HG02938 (cell line): ENCODE data around the gene HMSD.

Source experiments
- ATAC-seq: cut with Tn5 transposase; IDR thresholded peaks from one replicate; pipeline ENCODE4 v1.9.1; 2021; ENCODE audit warnings: mild to moderate bottlenecking, moderate library complexity; ENCODE audit not compliant: unreplicated experiment

The HMSD gene

DNA sequence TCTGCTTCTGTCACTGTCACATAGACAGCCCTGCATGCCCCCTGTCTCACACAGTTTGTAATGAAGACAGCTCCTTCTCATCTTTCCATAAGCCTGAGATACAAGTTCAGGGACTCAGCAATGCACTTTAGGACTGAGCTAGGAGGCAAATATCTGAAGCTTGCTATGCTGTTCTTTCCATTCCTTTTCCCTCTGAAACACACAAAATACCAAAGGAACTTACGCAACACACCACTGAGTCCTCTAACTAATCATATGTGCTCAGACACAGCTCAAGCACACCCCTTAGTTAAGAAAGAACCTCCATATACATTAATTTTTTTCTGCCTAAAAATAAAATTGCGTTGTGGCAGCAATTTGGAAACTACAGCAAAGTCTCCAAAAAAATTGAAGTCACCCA is 38.6 kb downstream of the HMSD start:
- no peak for ATAC-seq

DNA sequence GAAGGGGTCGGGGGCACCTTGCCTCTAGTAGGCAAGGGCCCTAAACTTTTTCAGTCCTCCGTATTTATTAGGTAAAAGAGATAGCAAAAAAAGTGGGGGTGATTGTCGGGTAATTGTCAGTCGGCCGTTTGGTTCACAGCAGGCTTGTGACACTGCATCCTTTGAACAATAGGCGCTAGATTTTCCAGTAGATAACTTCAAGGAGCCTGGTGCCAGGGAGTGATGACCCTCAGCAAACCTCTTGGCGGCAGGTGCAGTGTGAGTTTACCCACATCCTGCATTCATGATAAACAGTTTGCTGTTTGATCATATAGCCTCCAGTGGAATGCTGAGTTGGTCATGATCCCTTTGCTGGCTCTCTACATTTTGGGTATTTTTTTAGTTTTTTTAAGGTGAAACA is 43.6 kb downstream of the HMSD start:
- ATAC-seq: no peak

DNA sequence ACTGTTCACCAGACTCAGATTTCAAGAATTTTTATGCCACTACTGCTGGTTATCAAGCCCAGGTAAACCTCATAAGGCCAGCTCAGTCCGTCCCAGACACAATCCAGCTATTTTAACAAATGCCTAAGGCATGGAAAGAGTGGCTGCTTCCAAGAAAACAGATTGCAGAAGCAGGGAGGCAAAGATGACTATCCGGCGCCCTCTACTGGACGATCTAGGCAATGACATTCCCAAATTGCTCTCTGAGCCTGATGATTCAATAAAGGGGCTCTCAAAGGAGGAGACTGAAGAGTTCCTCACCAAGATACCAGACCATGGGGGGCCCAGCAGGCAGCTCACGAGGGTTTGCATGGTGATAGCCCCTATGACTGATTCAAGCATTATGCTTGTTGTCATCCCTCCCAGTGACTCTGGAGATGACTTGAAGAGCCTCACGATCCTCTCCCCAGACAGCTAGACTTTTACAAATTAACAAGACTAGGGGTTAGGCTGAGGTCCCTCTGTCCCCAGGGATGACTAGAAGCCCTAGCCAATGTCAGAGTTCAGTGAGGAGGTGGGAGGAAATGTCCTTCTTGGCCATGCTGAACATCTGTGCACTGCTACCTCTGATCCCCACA is 45.8 kb downstream of the HMSD start:
- ATAC-seq: peak; percentile 62

DNA sequence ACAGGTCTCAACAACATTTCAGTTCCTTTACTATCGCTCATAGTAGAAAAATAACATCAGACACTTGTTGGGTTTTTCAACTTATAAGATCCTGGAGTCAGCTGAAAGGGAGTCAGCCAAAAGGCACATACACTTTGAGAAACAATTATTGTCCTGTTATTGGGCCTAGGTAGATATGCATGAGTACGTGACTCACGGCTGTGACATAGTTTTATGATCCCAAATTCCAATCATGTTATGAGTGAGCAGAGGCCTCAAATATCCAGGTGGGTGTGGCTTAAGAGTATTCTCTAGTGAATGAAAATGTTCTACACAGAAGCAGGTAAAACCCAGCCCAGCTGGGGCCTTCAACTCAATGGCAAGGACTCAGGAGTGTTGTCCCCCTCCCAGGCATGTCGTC is 47.9 kb downstream of the HMSD start:
- no peak for ATAC-seq

DNA sequence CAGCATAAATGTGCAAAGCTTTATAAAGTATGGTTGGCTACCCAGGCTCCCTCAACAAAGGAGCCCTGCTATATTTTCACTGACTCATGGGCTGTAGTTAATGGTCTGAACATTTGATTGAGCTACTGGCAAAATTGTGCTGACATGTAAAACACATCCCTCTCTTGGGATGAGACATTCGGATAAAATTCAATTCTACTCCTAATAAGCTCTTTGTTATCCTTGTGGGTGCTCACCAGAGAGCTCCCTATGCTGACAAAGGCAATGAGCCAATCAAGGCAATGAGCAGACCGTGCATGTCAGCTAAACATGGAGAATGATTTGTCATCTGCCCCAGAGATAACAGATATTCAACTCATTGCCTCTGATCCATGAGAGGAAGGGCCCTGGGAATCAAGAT is 48.5 kb downstream of the HMSD start:
- ATAC-seq: no peak

DNA sequence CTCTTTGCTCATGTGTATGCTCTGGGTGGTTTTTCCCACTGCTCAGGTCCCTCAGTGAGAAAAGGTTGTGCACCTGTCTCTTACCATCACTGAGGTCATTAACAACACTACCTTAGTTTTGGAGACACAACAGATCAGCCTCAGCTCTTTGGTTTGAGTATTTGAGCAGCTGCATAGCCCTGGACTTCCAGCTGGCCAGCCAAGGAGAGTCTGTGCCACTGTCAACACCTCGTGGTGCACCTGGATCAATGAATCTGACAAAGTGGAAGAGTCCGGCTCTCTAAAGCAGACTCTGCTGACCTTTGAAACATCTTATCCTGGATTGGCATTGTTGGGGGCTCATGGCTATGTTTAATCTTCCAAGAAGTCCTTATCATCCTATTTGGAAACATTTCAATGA is 50.8 kb downstream of the HMSD start:
- ATAC-seq: no peak

DNA sequence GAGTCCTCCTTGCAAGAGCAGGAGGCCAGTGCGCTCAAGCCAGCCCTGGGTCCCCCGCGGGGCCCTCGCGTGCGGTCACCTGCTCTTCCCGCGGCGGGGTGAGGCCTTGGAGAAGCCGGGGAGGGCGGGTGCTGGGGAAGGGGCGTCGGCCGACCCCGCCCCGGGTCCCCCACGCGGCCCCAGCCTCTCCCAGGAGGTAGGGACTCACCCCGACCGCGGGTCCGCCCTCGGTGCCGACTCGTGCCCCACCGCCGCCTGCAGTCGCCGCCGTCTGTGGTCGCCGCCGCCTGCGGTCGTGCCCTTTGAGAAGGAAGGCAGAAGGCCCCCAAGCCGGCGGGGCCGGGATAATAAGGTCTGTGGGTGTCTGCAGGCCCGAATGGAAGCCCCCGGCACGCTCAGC is 53.5 kb downstream of the HMSD start:
- ATAC-seq: no peak

DNA sequence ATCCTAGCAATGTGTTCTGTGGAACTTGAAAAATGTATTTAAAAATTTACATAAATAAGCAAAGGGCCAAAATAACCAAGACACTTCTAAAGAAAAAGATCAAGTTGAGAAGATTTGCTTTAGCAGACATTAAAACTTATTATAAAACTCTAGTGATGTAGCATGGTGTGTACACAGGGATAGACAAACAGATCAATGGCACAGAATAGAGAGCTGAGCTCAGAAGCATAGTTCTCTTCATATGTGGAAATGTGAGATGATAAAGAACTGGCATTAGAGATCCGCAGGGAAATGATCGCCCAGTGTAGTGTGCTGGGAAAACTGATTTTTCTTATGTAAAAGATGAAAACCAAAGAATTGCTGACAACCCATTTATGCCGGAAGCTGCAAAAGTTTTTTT is 60.2 kb downstream of the HMSD start:
- no peak for ATAC-seq
